Keratinocyte (primary cell): Measurements from ENCODE around the gene DDTL. TPM values are rescaled to one million over a fixed set of nuclear protein-coding genes. Genes with fewer than 3 reads are reported as not detected.

Source experiments
- DNase-seq: peaks from one replicate; pipeline ENCODE4 v3.0.0-alpha.2; 2011; ENCODE audit warnings: low read depth, missing footprints, low spot score
- FAIRE-seq: peaks from 2 replicates; lab custom pipeline; 2011; peaks lifted over from hg19 to GRCh38; lab: Jason Lieb, UNC
- H2AFZ ChIP-seq: 2 replicates; pipeline ENCODE4 v1.6.0; 2012; ENCODE audit warnings: low read length, control low read depth, inconsistent platforms; ENCODE audit not compliant: control insufficient read depth
- H3K27ac ChIP-seq: 2 replicates; pipeline ENCODE4 v1.5.1; 2011; ENCODE audit warnings: low read length; ENCODE audit not compliant: control insufficient read depth, insufficient read depth
- H3K27me3 ChIP-seq: 3 replicates; pipeline ENCODE4 v1.6.0; 2011; ENCODE audit warnings: low read length; ENCODE audit not compliant: control insufficient read depth, insufficient read depth; ENCODE audit errors: extremely low read depth
- H3K36me3 ChIP-seq, 2 experiments: 2 replicates in 1 of 2; 3 replicates in 1 of 2; pipeline ENCODE4 v1.5.1; 2011; ENCODE audit warnings: low read length in 2 of 2, mild to moderate bottlenecking in 1 of 2; ENCODE audit not compliant: control insufficient read depth in 2 of 2, insufficient read depth in 2 of 2; ENCODE audit errors: extremely low read depth in 1 of 2
- H3K4me1 ChIP-seq: 3 replicates; pipeline ENCODE4 v1.5.1; 2011; ENCODE audit warnings: low read length; ENCODE audit not compliant: control insufficient read depth, insufficient read depth; ENCODE audit errors: extremely low read depth
- H3K4me2 ChIP-seq: 3 replicates; pipeline ENCODE4 v1.6.0; 2011; ENCODE audit warnings: low read depth, low read length; ENCODE audit not compliant: control insufficient read depth, insufficient read depth; ENCODE audit errors: extremely low read depth
- H3K4me3 ChIP-seq, 3 experiments: fragments of 200-600 bp in 1 of 3; sonication (generic) in 1 of 3; 2 replicates in 2 of 3; 3 replicates in 1 of 3; pipeline ENCODE4 v1.5.1; 2011 to 2016; ENCODE audit warnings: low read length in 3 of 3, mild to moderate bottlenecking in 3 of 3, control low read depth in 2 of 3, inconsistent platforms in 1 of 3, low read depth in 1 of 3, mixed read lengths in 1 of 3, mixed run types in 1 of 3, moderate library complexity in 1 of 3; ENCODE audit not compliant: control insufficient read depth in 2 of 3, insufficient read depth in 2 of 3; ENCODE audit errors: extremely low read depth in 1 of 3
- H3K79me2 ChIP-seq: 2 replicates; pipeline ENCODE4 v1.6.0; 2012; ENCODE audit warnings: low read length; ENCODE audit not compliant: control insufficient read depth, insufficient read depth
- H3K9ac ChIP-seq: 3 replicates; pipeline ENCODE4 v1.6.0; 2011; ENCODE audit warnings: low read length; ENCODE audit not compliant: control insufficient read depth, insufficient read depth; ENCODE audit errors: extremely low read depth
- H3K9me1 ChIP-seq: 3 replicates; pipeline ENCODE4 v1.6.0; 2011; ENCODE audit warnings: low read length; ENCODE audit not compliant: control insufficient read depth, insufficient read depth; ENCODE audit errors: extremely low read depth
- H3K9me3 ChIP-seq: 2 replicates; pipeline ENCODE4 v1.5.1; 2012; ENCODE audit warnings: low read depth, low read length; ENCODE audit not compliant: control insufficient read depth
- H4K20me1 ChIP-seq: 3 replicates; pipeline ENCODE4 v1.6.0; 2011; ENCODE audit warnings: low read length; ENCODE audit not compliant: control insufficient read depth, insufficient read depth; ENCODE audit errors: extremely low read depth
- CTCF ChIP-seq, 3 experiments: IDR thresholded peaks in 1 of 3; conservative IDR thresholded peaks in 1 of 3; optimal IDR thresholded peaks in 1 of 3; 2 replicates in 2 of 3; 3 replicates in 1 of 3; pipeline versions ENCODE3 to v1.5.1; 2011; ENCODE audit warnings: low read length in 3 of 3, mild to moderate bottlenecking in 3 of 3, moderate library complexity in 2 of 3, control low read depth in 1 of 3, inconsistent platforms in 1 of 3; ENCODE audit not compliant: insufficient read depth in 2 of 3; ENCODE audit errors: extremely low read depth in 1 of 3
- EZH2 ChIP-seq: IDR thresholded peaks from one replicate; pipeline ENCODE4 v1.6.1; 2012; ENCODE audit warnings: inconsistent platforms, mild to moderate bottlenecking, low read length, moderate library complexity
- dilution Hi-C: fragments of 300-500 bp; cut with MboI; formaldehyde crosslinking; loops from one replicate; pipeline ENCODE4 v1.7.0; 2020; ENCODE audit warnings: low sequenced_read_pairs; ENCODE audit not compliant: extremely low pct_ligation_motif_present
- polyA plus RNA-seq, 5 experiments: library from polyadenylated mRNA; depleted of rRNA in 3 of 5; stranded (reverse) in 3 of 5; stranded (forward) in 1 of 5; unstranded in 1 of 5; fragments of >200 nt; gene quantifications; 1 replicate in 1 of 5; 2 replicates in 3 of 5; 3 replicates in 1 of 5; pipeline versions ENCODE4 v1.2.1 to v1.2.3, GENCODE V29; 2011 to 2012; ENCODE audit warnings: missing spikeins in 2 of 5, low read depth in 1 of 5, low replicate concordance in 1 of 5

DDTL gene
- polyA plus RNA-seq, 1 donor (not counting 4 experiments of a cell fraction or from before 2014, with no cell fraction given), result 0.72 TPM

GRCh38 chr22:23922921-23923320 is 43.8 kb upstream of the DDTL start:
- dilution Hi-C loops, result no loop called here
- no peaks in the 10 kb centered on the region for H3K9me1 ChIP-seq
- no peak overlapping the region for H2AFZ ChIP-seq

GRCh38 chr22:23925020-23925606 is 41.6 kb upstream of the DDTL start:
- Histone ChIP-seq H3K4me1 (peaks cover 13% of the 10 kb centered on the region), H3K9me3 (peaks cover 7% of the 10 kb centered on the region), H2AFZ (no peak overlapping the region), H3K27ac (no peak overlapping the region), H3K9me1 (no peaks in the 10 kb centered on the region), H3K79me2 (no peaks in the 10 kb centered on the region), H4K20me1 (no peaks in the 10 kb centered on the region), H3K36me3 (no peaks in the 10 kb centered on the region), H3K4me3 (no peak overlapping the region), H3K9ac (no peak overlapping the region), H3K4me2 (no peak overlapping the region), H3K27me3 (no peaks in the 10 kb centered on the region)
- dilution Hi-C loops, result no loop called here
- FAIRE-seq, result no peak
- no peak for TF ChIP-seq EZH2
- TF ChIP-seq CTCF (optimal IDR thresholded peaks at IDR 0.05 in 1 of 3, IDR thresholded peaks at IDR 0.05 in 1 of 3, conservative IDR thresholded peaks at IDR 0.05 in 1 of 3; ENCODE audit: extremely low read depth in 1 of 3, insufficient read depth in 2 of 3, low read length in 3 of 3), result no peak
- no peak for DNase-seq

More at GRCh38 chr22:23922921-23923320, 43.8 kb upstream of the DDTL start:
- Histone ChIP-seq H4K20me1 (no peaks in the 10 kb centered on the region), H3K79me2 (no peaks in the 10 kb centered on the region), H3K27ac (no peak overlapping the region), H3K9me3 (peaks cover 7% of the 10 kb centered on the region), H3K36me3 (no peaks in the 10 kb centered on the region), H3K9ac (no peak overlapping the region), H3K4me2 (no peak overlapping the region), H3K4me1 (peaks cover 6% of the 10 kb centered on the region), H3K27me3 (no peaks in the 10 kb centered on the region), H3K4me3 (no peak overlapping the region)
- DNase-seq, result no peak
- FAIRE-seq, result no peak
- TF ChIP-seq EZH2 (no peak), CTCF (optimal IDR thresholded peaks at IDR 0.05 in 1 of 3, IDR thresholded peaks at IDR 0.05 in 1 of 3, conservative IDR thresholded peaks at IDR 0.05 in 1 of 3; ENCODE audit: extremely low read depth in 1 of 3, insufficient read depth in 2 of 3, low read length in 3 of 3) (no peak)
